AG10803 (cell line): ENCODE data around the gene COL19A1.

ENCODE experiments used
- DNase-seq: peaks from one replicate; pipeline ENCODE4 v3.0.0; 2010; ENCODE audit warnings: low read depth
- H3K4me3 ChIP-seq: 2 replicates; pipeline ENCODE4 v1.5.1; 2011; ENCODE audit warnings: mild to moderate bottlenecking, low read length, control low read depth
- TF ChIP-seq, protein P1 (sequence below): conservative IDR thresholded peaks from 2 replicates; pipeline ENCODE4 v1.5.1; 2011; ENCODE audit warnings: mild to moderate bottlenecking, low read length, control low read depth, inconsistent platforms

COL19A1 gene

GRCh38 chr6:70180183-70180900, 314.0 kb downstream of the COL19A1 start:
- TF ChIP-seq, protein P1, sequence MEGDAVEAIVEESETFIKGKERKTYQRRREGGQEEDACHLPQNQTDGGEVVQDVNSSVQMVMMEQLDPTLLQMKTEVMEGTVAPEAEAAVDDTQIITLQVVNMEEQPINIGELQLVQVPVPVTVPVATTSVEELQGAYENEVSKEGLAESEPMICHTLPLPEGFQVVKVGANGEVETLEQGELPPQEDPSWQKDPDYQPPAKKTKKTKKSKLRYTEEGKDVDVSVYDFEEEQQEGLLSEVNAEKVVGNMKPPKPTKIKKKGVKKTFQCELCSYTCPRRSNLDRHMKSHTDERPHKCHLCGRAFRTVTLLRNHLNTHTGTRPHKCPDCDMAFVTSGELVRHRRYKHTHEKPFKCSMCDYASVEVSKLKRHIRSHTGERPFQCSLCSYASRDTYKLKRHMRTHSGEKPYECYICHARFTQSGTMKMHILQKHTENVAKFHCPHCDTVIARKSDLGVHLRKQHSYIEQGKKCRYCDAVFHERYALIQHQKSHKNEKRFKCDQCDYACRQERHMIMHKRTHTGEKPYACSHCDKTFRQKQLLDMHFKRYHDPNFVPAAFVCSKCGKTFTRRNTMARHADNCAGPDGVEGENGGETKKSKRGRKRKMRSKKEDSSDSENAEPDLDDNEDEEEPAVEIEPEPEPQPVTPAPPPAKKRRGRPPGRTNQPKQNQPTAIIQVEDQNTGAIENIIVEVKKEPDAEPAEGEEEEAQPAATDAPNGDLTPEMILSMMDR, result no peak
- H3K4me3 ChIP-seq, result no peak overlapping the region
- no peak for DNase-seq

DNA sequence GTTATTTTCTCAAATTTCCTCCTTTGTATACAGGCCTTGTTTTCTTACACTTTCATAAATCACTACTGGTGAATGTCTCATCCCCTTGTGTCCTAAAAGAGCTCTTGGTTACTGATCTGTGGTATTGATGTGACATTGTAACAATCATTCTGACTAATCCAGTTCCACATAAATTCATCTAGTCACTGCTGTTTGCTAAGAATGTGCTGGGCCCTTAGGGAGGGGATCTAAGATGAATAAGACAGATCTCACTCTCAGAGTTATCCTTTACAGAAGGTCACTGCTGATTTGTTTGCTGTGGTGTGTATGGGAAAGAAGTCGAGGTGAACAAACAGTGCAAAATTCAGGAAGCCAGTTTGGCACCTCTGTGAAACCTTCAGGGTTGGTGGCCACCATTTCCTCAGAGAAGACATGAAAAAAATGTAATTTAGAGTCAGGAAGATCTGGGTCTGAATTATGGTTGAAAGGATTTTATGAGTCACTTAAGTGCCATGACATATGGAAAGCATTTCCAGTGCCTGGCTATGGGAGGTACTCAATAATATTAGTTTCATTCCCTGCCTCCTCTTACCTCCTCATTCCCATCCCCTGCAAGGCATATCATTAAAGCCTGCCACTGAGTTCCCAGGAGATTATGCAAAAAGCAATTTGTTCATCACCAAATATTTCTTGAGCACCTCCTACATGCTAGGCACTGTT, 314.7 kb downstream of the COL19A1 start:
- no peak for DNase-seq
- TF ChIP-seq, protein P1, result no peak
- no peak overlapping the region for H3K4me3 ChIP-seq

GRCh38 chr6:70183538-70183937, 317.2 kb downstream of the COL19A1 start:
- TF ChIP-seq, protein P1, result no peak
- no peak for DNase-seq
- H3K4me3 ChIP-seq, result no peak overlapping the region

- DNase-seq, result no peak
- H3K4me3 ChIP-seq, result no peak overlapping the region
- TF ChIP-seq, protein P1, result no peak
Observed at GRCh38 chr6:70184723-70185122, 318.4 kb downstream of the COL19A1 start.

GRCh38 chr6:70186461-70186860, 320.1 kb downstream of the COL19A1 start:
- no peak for DNase-seq
- no peak overlapping the region for H3K4me3 ChIP-seq
- TF ChIP-seq, protein P1, result no peak

DNA sequence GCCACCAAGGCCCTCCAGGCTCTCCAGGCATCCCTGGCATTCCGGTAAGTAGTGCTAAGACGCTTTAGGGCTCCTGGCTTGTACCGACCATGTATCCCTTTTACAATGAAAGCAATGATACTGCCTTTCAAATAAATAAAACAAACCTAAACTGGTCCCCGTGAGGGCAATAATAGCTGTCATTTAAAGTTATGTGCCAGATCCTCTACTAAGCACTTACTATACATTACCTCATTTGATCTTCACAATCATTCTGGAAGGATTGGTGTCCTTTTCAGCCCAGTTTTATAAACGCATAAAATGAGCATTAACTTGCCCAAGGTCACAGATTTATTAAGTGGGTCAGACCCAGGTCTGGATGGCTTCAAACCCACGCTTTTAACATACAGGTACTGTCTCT, 321.8 kb downstream of the COL19A1 start:
- no peak overlapping the region for H3K4me3 ChIP-seq
- no peak for DNase-seq
- TF ChIP-seq, protein P1, result no peak

- H3K4me3 ChIP-seq, result no peak overlapping the region
- no peak for DNase-seq
- TF ChIP-seq, protein P1, result no peak
Observed at GRCh38 chr6:70194421-70194820, 328.1 kb downstream of the COL19A1 start.
